GM21381 (cell line): ENCODE data around the gene TAF9B.
"Not testable (repeated sequence)": the region's sequence is repeated elsewhere in the genome, so short reads cannot be mapped to it uniquely, and the experiment has no call there.

Experiments used
- ATAC-seq: cut with Tn5 transposase; IDR thresholded peaks from one replicate; pipeline ENCODE4 v1.9.1; 2021; ENCODE audit warnings: mild to moderate bottlenecking, moderate library complexity; ENCODE audit not compliant: unreplicated experiment

Gene TAF9B, protein sequence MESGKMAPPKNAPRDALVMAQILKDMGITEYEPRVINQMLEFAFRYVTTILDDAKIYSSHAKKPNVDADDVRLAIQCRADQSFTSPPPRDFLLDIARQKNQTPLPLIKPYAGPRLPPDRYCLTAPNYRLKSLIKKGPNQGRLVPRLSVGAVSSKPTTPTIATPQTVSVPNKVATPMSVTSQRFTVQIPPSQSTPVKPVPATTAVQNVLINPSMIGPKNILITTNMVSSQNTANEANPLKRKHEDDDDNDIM

DNA sequence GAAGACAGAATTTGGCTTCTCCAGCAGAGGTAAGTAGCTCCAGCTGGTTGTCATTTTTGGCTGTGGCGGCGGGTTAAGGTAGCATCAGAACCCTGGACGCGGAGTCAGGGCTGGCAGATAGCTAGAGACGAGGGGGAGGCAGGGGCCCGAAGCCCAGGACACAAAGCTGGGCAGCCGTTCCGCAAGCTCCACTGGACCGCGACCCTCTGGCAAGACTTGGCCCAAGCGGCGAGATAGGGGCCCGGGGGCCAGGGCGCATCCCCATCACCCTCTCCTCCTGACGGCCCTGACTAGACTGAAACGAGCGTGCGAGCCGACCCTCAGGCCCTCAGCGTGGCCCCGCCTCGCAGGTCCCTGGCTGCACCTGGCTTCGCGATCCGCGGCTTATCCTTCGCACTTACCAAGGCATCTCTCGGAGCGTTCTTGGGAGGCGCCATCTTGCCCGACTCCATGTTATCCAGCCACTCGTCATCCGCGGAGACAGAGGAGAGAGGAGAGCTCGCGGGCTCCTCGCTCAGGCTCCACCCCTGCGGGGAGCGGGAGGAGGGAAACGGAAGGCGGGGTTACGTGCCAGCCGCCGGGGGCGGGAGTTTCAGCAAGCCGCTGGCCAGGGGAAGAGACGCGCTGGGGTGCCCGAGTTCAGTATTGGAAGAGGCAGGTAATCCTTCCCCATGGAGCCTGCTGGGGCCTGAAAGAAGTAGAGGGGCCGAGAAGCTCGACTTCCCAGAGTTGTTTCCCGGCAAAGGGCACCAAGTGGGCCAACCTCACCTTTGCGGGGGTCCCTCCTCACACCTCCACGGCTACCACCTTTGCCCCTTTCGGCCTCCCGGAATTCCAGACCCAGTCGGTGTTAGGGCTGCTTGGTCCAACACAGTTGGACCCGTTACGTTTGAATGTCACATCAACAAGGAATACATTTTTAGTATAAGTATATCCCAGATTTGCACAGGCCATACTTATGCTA lies at the start of gene TAF9B:
TSS of gene TAF9B (minus strand) at position 491 of the 964 bp plus-strand sequence. CDS start at position 452, 39 bp downstream.
- ATAC-seq: peak; percentile 98

DNA sequence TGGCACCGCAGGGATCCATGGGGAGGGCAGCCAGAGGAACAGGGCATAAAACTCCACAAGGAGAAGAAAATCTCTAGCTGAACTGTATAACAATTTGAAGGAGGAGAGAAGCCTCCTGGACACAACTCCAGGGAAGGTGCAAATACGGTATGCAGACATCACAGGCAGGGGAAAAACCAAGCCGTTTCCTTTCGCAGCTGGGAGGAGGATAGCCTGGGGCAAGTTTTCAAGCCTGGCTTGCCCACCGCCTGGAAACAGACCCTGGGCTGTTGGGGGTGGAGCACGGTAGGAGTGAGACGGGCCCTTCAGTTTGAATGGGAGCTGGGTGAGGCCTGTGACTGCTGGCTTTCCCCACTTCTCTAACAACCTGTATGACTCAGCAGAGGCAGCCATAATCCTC lies 43.4 kb upstream of the TAF9B start:
- no peak for ATAC-seq

DNA sequence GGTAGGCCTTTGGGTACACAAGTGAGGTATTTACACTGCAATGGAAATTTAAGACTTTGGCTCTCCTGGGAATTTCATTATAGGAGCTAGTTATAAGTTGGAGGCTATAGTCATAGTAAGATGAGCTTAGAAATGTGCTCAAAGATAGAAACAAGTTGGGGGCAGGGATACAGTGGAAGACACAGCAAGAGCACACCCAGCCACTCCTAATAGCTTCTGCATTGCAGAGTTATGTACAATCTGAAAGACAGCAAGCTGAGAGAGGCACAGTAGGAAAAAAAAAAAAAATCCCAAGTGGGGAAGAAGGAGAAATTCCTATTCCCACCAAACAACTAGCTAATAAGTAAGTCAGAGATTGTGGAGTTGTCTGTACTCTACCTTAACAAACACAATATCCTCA lies 41.9 kb upstream of the TAF9B start:
- ATAC-seq: no peak

DNA sequence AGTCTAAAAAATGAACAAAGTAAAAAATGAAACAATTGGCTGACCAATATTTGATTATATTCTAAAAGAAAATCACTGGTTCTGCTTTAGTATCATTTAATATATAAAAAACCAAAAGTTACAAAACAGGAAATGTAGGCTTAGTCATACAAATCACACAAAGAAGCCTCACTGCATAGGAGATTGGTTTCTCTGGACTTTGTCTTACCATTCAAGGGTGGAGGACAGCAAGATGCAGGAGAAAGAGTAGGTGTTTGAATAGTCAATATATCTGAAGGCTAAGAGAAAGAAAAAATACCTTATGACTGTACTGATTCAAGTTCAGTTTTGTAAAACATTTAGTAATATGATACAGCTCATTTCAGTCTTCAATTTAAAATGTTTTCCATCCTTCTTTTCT lies 28.6 kb upstream of the TAF9B start:
- ATAC-seq: no peak

DNA sequence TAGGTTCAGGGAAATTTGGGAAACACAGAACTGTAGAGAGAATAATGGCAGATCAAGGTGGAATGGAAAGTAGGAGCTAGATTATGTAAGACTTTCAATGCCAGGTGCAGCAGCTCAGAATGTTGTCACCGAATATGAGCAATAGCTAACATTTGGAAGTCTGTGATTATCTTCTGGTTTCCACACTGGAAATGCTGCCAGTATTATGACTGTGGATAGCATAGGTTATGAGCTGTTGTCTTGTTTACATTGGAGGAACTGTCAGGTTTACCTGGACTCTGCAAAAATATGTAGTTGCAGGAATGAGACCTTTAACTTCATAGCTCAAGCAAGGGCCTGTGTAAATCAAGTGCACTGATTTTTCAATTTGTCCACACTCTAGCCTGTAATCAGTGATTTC lies 26.0 kb upstream of the TAF9B start:
- no peak for ATAC-seq

DNA sequence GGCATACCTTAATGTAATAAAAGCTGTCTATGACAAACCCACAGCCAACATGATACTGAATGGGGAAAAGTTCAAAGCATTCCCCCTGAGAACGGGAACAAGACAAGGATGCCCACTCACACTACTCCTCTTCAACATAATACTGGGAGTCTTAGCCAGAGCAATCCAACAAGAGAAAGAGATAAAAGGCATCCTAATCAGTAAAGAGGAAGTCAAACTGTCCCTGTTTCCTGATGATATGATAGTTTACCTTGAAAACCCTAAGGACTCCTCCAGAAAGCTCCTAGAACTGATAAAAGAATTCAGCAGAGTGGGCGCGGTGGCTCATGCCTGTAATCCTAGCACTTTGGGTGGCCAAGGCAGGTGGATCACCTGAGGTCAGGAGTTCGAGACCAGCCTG lies 23.7 kb upstream of the TAF9B start:
- not testable (repeated sequence) for ATAC-seq

DNA sequence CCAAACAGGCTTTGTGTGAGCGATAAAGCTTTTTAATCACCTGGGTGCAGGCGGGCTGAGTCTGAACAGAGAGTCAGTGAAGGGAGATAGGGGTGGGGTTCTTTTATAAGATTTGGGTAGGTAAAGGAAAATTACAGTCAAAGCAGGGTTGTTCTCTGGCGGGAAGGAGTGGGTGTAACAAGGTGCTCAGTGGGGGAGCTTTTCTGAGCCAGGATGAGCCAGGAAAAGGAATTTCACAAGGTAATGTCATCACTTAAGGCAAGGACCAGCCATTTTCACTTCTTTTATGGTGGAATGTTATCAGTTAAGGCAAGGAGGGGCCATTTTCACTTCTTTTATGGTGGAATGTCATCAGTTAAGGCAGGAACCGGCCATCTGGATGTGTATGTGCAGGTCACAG lies 21.3 kb upstream of the TAF9B start:
- ATAC-seq: not testable (repeated sequence)

DNA sequence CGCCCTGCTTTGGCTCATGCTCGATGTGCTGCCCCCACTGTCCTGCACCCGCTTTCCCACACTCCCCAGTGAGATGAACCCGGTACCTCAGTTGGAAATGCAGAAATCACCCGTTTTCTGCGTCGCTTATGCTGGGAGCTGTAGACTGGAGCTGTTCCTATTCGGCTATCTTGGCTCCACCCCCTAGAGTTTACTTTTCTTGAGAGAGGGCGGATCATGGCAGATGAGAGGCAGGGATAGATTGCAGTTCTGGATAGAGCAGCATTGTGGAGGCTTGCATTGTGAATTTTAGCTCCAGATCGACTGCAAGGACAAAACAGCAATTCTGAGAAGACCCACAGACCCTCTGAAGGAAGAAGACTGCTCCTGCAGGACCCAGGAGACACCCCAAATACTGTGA lies 18.4 kb upstream of the TAF9B start:
- not testable (repeated sequence) for ATAC-seq

DNA sequence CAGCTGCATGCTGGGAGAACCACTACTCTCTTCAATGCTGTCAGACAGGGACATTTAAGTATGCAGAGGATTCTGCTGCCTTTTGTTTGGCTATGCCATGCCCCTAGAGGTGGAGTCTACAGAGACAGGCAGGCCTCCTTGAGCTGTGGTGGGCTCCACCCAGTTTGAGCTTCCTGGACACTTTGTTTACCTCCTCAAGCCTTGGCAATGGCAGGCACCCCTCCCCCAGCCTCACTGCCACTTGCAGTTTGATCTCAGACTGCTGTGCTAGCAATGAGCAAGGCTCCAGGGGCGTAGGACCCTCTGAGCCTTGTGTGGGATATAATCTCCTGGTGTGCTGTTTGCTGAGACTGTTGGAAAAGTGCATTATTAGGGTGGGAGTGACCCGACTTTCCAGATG lies 17.9 kb upstream of the TAF9B start:
- ATAC-seq: not testable (repeated sequence)

DNA sequence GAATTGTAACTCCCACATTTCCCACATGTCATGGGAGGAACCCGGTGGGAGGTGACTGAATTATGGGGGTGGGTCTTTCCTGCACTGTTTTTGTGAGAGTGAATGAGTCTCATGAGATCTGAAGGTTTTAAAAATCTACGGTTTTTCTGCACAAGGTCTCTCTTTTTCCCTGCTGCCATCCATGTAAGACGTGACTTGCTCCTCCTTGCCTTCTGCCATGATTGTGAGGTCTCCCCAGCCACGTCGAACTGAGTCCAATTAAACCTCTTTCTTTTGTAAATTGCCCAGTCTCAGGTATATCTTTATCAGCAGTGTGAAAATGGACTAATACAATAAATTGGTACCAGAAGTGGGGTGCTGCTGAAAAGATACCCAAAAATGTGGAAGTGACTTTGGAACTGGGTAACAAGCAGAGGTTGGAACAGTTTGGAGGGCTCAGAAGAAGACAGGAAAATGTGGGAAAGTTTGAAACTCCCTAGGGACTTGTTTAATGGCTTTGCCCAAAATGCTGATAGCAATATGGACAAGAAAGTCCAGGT lies 7.6 kb upstream of the TAF9B start:
- ATAC-seq: not testable (repeated sequence)

DNA sequence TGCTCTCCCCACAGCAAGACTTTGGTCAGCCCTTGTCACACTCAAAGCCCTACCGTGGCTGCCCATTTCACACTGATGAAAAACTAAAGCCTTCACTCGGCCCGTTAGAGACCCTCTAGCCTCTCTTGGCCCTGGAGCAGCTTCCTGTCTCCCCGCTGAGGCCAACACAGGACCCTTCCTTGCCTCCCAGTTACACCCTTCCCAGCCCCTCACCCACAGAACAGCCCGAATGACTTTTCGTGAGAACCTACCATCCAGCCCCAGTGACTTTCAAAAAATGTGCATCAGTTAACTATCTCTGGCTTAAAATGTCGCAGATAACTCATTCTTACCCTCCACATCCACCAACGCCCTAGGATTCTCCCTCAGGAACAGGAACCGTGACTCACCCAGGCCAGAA lies 756 bp upstream of the TAF9B start:
- no peak for ATAC-seq

DNA sequence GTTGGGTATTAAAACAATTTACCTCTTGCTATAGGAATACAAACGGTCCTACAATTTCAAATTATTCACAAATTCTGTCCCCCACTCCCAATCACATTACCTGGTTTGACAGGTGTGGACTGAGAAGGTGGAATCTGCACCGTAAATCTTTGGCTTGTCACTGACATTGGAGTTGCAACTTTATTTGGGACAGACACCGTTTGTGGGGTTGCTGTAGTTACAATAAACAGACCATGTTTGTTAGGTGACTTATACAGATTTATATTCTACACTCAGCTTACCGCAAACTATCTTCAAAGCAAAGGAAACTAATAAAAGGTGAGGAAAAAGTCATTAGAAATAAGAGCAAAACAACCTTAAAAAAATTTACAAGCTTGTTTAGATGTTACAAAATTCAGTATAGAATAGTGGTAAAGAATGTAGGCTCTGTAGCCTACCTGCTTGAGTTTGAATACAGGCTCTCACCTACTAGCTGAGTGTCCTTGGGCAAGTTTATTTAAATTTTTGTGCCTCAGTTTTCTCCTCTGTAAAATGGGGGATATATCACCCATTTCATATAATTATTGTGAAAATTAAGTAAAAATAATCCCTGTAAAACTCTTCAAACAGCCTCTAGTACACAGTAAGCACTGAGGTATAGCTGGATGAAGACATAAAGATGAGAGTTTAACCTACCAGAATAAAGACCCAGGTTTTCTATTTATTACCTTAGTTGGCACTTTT lies 6.1 kb downstream of the TAF9B start:
- no peak for ATAC-seq

DNA sequence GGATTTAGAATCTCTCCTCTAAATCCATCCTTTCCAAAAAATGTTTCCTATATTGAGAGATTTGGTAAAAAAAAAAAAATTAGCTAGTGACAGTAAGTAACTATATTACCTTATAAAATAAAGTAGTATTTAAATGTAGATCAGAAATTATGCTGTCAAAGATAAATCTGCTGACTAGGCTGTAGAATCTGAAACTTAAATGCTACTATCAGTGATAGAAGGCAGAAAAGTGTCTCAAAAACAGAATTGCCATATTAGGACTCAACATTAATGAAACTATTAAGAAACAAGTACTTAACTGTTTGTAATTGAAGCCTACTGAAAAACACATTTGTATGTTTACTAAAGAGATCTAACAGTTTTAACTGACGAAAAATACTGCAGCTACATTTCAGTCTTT lies 8.3 kb downstream of the TAF9B start:
- no peak for ATAC-seq

DNA sequence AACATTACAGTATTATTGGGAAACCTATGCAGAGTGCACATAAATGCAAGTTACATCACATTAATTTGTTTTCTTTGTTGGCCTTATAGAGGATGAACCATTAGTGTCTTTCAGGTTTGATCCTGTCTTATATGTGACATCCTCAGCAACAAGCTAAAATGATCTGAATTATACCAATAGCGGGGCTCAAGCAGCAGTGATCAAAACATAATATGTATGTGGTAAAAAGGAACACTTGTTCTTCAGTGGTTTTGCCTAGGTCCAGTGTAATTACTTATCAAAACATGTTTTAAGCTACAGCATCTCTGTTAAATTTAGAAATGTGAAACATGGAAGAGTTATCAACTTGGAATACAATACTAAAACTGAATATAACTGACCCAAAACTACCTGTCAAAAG lies 9.1 kb downstream of the TAF9B start:
- no peak for ATAC-seq

DNA sequence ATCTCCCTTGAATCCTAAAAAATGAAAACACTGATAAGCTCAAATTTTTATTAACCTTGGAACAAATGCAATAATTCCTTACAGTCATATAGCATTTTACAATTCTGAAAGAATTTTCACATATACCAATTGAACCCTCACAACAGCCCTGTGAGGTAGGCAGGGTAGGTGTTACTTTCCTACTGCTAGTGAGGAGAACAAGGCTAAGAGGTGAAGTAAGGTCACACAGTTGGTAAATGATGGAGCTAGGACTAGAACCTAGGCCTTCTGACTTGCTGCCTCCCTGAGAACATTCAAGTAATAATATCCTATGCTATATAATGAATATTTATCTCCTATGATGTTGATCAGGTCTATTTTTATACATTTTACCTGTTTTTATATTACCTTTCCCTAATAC lies 9.7 kb downstream of the TAF9B start:
- no peak for ATAC-seq

DNA sequence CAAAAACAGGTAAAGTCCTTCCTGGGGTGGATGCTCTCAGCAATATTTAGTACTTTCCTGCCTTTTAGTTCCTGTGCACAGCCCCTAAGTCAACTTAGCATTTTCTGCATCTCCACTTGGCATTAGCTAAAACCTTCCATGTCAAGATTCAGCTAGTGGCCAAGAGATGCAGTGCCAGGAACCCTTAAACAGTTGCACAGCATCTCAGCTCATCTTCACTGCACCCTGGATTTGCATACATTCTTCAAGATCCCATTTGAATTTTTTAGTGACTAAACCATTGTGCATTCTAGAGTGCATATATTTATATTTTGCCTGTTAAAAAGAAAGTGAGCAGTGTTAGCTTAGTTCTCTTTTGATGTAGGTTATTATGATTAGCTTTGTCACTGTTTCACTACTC lies 13.7 kb downstream of the TAF9B start:
- ATAC-seq: not testable (repeated sequence)

DNA sequence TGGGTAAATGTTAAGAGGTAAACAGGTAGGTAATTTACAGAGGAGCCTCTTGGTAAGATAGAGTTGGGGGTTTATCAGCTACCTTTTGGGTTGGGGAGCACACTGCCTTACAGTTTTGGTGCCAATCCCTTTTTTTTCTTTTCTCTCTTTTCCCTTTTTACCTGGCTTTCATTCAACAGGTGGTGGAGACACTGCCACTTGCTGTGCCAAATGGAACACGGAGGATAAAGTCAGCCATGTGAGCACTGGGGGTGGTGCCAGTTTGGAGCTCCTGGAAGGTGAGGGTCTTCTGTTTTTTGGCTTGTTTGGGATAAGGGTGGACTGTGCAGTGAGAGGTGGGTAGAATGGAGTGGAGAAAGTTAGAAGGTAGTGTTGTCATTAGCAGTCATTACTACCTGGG lies 14.3 kb downstream of the TAF9B start:
- no peak for ATAC-seq

DNA sequence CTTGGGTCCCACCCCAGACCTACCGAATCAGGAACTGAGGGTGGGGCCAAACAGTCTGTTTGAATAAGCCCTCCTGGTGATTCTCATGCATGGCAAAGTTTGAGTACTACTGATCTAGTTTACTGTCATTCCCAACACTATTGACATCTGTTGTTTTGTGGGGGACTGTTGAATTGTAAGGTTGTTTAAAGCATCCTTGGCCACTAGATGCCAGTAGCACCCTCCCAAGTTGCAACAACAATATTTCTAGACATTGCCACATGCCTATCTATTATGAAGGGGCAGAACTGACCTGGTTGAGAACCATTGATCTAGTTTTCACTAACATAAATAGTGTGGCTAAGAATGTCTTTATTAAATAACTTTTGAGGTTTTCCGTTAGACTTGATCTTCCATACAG lies 15.1 kb downstream of the TAF9B start:
- no peak for ATAC-seq

DNA sequence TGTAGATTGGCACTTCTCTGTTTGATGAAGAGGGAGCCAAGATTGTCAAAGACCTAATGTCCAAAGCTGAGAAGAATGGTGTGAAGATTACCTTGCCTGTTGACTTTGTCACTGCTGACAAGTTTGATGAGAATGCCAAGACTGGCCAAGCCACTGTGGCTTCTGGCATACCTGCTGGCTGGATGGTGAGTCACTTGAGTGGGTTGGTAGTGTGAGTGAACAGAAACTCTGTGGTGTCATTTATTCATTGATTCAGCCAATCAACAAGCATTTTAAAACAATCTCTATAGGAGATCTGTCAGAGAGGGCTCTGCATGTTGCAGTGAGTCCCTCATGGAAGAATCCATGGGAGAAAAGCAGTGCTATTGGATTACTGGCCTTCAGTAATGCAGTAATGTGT lies 16.3 kb downstream of the TAF9B start:
- no peak for ATAC-seq

DNA sequence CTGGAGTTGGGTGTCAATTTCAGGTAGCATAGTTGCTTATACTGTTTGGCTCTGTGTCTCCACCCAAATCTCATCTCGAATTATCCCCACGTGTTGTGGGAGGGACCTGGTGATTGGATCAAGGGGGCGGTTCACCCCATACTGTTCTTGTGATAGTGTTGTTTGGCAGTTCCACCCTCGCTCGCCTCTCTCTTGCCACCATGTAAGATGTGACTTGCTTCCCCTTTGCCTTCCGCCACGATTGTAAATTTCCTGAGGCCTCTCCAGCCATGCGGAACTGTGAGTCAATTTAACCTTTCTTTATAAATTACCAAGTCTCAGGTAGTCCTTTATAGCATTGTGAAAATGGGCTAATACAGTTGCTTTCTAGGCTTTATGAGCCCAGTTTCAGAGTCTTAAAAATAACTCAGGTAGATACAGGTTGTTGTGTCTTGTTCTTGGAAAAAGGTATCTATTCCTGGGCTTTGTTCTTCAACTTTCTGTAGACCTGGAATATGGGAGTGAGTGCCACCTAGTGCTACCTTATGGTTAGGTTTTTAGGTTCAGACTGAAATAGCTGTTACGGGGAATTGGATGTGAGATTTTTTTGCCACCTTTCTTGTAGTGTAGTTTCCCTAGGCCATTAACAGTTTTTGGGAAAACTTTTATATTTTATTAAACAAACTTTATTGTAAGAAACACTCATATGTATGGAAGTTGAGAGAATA lies 19.8 kb downstream of the TAF9B start:
- no peak for ATAC-seq

DNA sequence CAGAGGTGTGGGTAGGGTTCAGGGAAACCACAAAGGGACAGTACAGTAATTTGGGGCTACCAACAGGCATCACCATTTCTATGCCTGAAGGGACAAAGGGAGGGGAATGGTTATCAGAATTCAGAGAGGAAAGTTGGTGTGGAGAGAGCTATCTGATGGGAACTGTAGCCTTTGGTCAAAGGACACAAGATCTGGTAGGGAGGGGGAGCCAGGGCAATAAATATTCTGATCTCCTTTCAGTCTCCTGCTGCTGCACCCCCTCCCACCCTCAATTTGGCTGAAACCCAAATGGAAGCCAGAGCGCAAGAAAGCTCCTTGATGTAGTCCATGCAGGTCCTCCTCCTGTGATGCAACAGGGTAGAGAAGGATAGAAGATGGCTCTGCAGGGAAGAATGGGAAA lies 20.8 kb downstream of the TAF9B start:
- ATAC-seq: no peak
